ENCODE measurements around the gene PEX26. TPM values are rescaled to one million over a fixed set of nuclear protein-coding genes. Genes with fewer than 3 reads are reported as not detected.

The PEX26 gene
- polyA plus RNA-seq, 1 donor (not counting 4 experiments of a cell fraction or from before 2014, with no cell fraction given), result 23.0 TPM

GRCh38 chr22:18067121-18067520, 10.7 kb upstream of the PEX26 start:
- FAIRE-seq (no peak), DNase-seq (ENCODE audit: low read depth, low spot score) (no peak)
- dilution Hi-C loops (cut with MboI; ENCODE audit: extremely low pct_ligation_motif_present, low sequenced_read_pairs), result no loop called here
- H2AFZ ChIP-seq (ENCODE audit: control insufficient read depth, low read length), result no peak overlapping the region
- peaks cover 40% of the 10 kb centered on the region for H3K4me1 ChIP-seq (ENCODE audit: control insufficient read depth, extremely low read depth, insufficient read depth, low read length)
- no peak overlapping the region for H3K4me2 ChIP-seq (ENCODE audit: control insufficient read depth, extremely low read depth, insufficient read depth, low read depth, low read length)
- no peak overlapping the region for H3K4me3 ChIP-seq (ENCODE audit: control insufficient read depth in 2 of 3, extremely low read depth in 1 of 3, insufficient read depth in 2 of 3, low read depth in 1 of 3, low read length in 3 of 3)
- H3K9me3 ChIP-seq (ENCODE audit: control insufficient read depth, low read depth, low read length), result no peaks in the 10 kb centered on the region
- no peaks in the 10 kb centered on the region for H3K36me3 ChIP-seq (ENCODE audit: control insufficient read depth in 2 of 2, extremely low read depth in 1 of 2, insufficient read depth in 2 of 2, low read length in 2 of 2)
- H3K9me1 ChIP-seq (ENCODE audit: control insufficient read depth, extremely low read depth, insufficient read depth, low read length), result no peaks in the 10 kb centered on the region
- H3K27me3 ChIP-seq (ENCODE audit: control insufficient read depth, extremely low read depth, insufficient read depth, low read length), result no peaks in the 10 kb centered on the region
- H3K79me2 ChIP-seq (ENCODE audit: control insufficient read depth, insufficient read depth, low read length), result no peaks in the 10 kb centered on the region
- no peak overlapping the region for H3K27ac ChIP-seq (ENCODE audit: control insufficient read depth, insufficient read depth, low read length)
- no peaks in the 10 kb centered on the region for H4K20me1 ChIP-seq (ENCODE audit: control insufficient read depth, extremely low read depth, insufficient read depth, low read length)
- H3K9ac ChIP-seq (ENCODE audit: control insufficient read depth, extremely low read depth, insufficient read depth, low read length), result no peak overlapping the region
- TF ChIP-seq EZH2 (IDR thresholded peaks at IDR 0.05; ENCODE audit: low read length) (no peak), CTCF (optimal IDR thresholded peaks at IDR 0.05 in 1 of 3, IDR thresholded peaks at IDR 0.05 in 1 of 3, conservative IDR thresholded peaks at IDR 0.05 in 1 of 3; ENCODE audit: extremely low read depth in 1 of 3, insufficient read depth in 2 of 3, low read length in 3 of 3) (no peak)

- H3K4me3 ChIP-seq (ENCODE audit: control insufficient read depth in 2 of 3, extremely low read depth in 1 of 3, insufficient read depth in 2 of 3, low read depth in 1 of 3, low read length in 3 of 3), result no peak overlapping the region
- H3K9ac ChIP-seq (ENCODE audit: control insufficient read depth, extremely low read depth, insufficient read depth, low read length), result no peak overlapping the region
- no peaks in the 10 kb centered on the region for H3K9me1 ChIP-seq (ENCODE audit: control insufficient read depth, extremely low read depth, insufficient read depth, low read length)
- H3K4me2 ChIP-seq (ENCODE audit: control insufficient read depth, extremely low read depth, insufficient read depth, low read depth, low read length), result no peak overlapping the region
- no peaks in the 10 kb centered on the region for H4K20me1 ChIP-seq (ENCODE audit: control insufficient read depth, extremely low read depth, insufficient read depth, low read length)
- no peak overlapping the region for H3K27ac ChIP-seq (ENCODE audit: control insufficient read depth, insufficient read depth, low read length)
- peaks cover 34% of the 10 kb centered on the region for H3K4me1 ChIP-seq (ENCODE audit: control insufficient read depth, extremely low read depth, insufficient read depth, low read length)
- no peaks in the 10 kb centered on the region for H3K27me3 ChIP-seq (ENCODE audit: control insufficient read depth, extremely low read depth, insufficient read depth, low read length)
- TF ChIP-seq EZH2 (IDR thresholded peaks at IDR 0.05; ENCODE audit: low read length), result no peak
- no peaks in the 10 kb centered on the region for H3K36me3 ChIP-seq (ENCODE audit: control insufficient read depth in 2 of 2, extremely low read depth in 1 of 2, insufficient read depth in 2 of 2, low read length in 2 of 2)
- no peaks in the 10 kb centered on the region for H3K79me2 ChIP-seq (ENCODE audit: control insufficient read depth, insufficient read depth, low read length)
- DNase-seq (ENCODE audit: low read depth, low spot score) (no peak), FAIRE-seq (no peak)
- dilution Hi-C loops (cut with MboI; ENCODE audit: extremely low pct_ligation_motif_present, low sequenced_read_pairs), result no loop called here
- H3K9me3 ChIP-seq (ENCODE audit: control insufficient read depth, low read depth, low read length), result no peaks in the 10 kb centered on the region
- H2AFZ ChIP-seq (ENCODE audit: control insufficient read depth, low read length), result no peak overlapping the region
Measured at GRCh38 chr22:18067548-18068341, 10.0 kb upstream of the PEX26 start.

Measured in keratinocyte (primary cell).